ENCODE data around the gene MYLK.

Gene MYLK

GRCh38 chr3:123672429-123673146, 211.5 kb downstream of the MYLK start:
- no peak for DNase-seq (ENCODE audit: low read depth, low spot score)
- no peak overlapping the region for H3K4me3 ChIP-seq (ENCODE audit: low read length)

GRCh38 chr3:123670743-123671142, 213.4 kb downstream of the MYLK start:
- no peak overlapping the region for H3K4me3 ChIP-seq (ENCODE audit: low read length)
- DNase-seq (ENCODE audit: low read depth, low spot score), result no peak

GRCh38 chr3:123668906-123669305, 215.2 kb downstream of the MYLK start:
- H3K4me3 ChIP-seq (ENCODE audit: low read length), result no peak overlapping the region
- DNase-seq (ENCODE audit: low read depth, low spot score), result no peak

GRCh38 chr3:123667784-123668183, 216.3 kb downstream of the MYLK start:
- DNase-seq (ENCODE audit: low read depth, low spot score), result no peak
- H3K4me3 ChIP-seq (ENCODE audit: low read length), result no peak overlapping the region

GRCh38 chr3:123664753-123665152, 219.4 kb downstream of the MYLK start:
- H3K4me3 ChIP-seq (ENCODE audit: low read length), result no peak overlapping the region
- no peak for DNase-seq (ENCODE audit: low read depth, low spot score)

- no peak overlapping the region for H3K4me3 ChIP-seq (ENCODE audit: low read length)
- DNase-seq (ENCODE audit: low read depth, low spot score), result no peak
Observed at GRCh38 chr3:123663977-123664376, 220.2 kb downstream of the MYLK start.

GRCh38 chr3:123661973-123662372, 222.2 kb downstream of the MYLK start:
- no peak overlapping the region for H3K4me3 ChIP-seq (ENCODE audit: low read length)
- no peak for DNase-seq (ENCODE audit: low read depth, low spot score)

GRCh38 chr3:123660900-123661299, 223.2 kb downstream of the MYLK start:
- DNase-seq (ENCODE audit: low read depth, low spot score), result no peak

GRCh38 chr3:123660141-123660675, 223.9 kb downstream of the MYLK start:
- no peak for DNase-seq (ENCODE audit: low read depth, low spot score)
- no peak overlapping the region for H3K4me3 ChIP-seq (ENCODE audit: low read length)

More at GRCh38 chr3:123660900-123661299, 223.2 kb downstream of the MYLK start:
- no peak overlapping the region for H3K4me3 ChIP-seq (ENCODE audit: low read length)

- H3K4me3 ChIP-seq (ENCODE audit: low read length), result no peak overlapping the region
- no peak for DNase-seq (ENCODE audit: low read depth, low spot score)
Observed at GRCh38 chr3:123658852-123659206, 225.3 kb downstream of the MYLK start.

GRCh38 chr3:123658118-123658851, 225.8 kb downstream of the MYLK start:
- no peak for DNase-seq (ENCODE audit: low read depth, low spot score)
- no peak overlapping the region for H3K4me3 ChIP-seq (ENCODE audit: low read length)

- DNase-seq (ENCODE audit: low read depth, low spot score), result no peak
- no peak overlapping the region for H3K4me3 ChIP-seq (ENCODE audit: low read length)
Observed at GRCh38 chr3:123657568-123657967, 226.6 kb downstream of the MYLK start.

- DNase-seq (ENCODE audit: low read depth, low spot score), result no peak
- no peak overlapping the region for H3K4me3 ChIP-seq (ENCODE audit: low read length)
Observed at GRCh38 chr3:123657111-123657510, 227.0 kb downstream of the MYLK start.

GRCh38 chr3:123656691-123657090, 227.4 kb downstream of the MYLK start:
- no peak for DNase-seq (ENCODE audit: low read depth, low spot score)

GRCh38 chr3:123656274-123656673, 227.9 kb downstream of the MYLK start:
- DNase-seq (ENCODE audit: low read depth, low spot score), result no peak
- no peak overlapping the region for H3K4me3 ChIP-seq (ENCODE audit: low read length)

More at GRCh38 chr3:123656691-123657090, 227.4 kb downstream of the MYLK start:
- H3K4me3 ChIP-seq (ENCODE audit: low read length), result no peak overlapping the region

GRCh38 chr3:123655400-123655799, 228.7 kb downstream of the MYLK start:
- no peak for DNase-seq (ENCODE audit: low read depth, low spot score)
- H3K4me3 ChIP-seq (ENCODE audit: low read length), result no peak overlapping the region

GRCh38 chr3:123653221-123653682, 230.9 kb downstream of the MYLK start:
- no peak overlapping the region for H3K4me3 ChIP-seq (ENCODE audit: low read length)
- no peak for DNase-seq (ENCODE audit: low read depth, low spot score)

GRCh38 chr3:123652342-123652984, 231.7 kb downstream of the MYLK start:
- DNase-seq (ENCODE audit: low read depth, low spot score), result no peak
- H3K4me3 ChIP-seq (ENCODE audit: low read length), result no peak overlapping the region

GRCh38 chr3:123651449-123652341, 232.4 kb downstream of the MYLK start:
- no peak overlapping the region for H3K4me3 ChIP-seq (ENCODE audit: low read length)
- no peak for DNase-seq (ENCODE audit: low read depth, low spot score)
